HG03565 (cell line): ENCODE data around the gene EXOC6B.
A peak's percentile ranks its signal among the peaks of the same experiment; 100 is the strongest.

Experiments used
- ATAC-seq: cut with Tn5 transposase; IDR thresholded peaks from one replicate; pipeline ENCODE4 v1.9.1; 2021; ENCODE audit warnings: mild to moderate bottlenecking, moderate library complexity; ENCODE audit not compliant: unreplicated experiment

Gene EXOC6B

DNA sequence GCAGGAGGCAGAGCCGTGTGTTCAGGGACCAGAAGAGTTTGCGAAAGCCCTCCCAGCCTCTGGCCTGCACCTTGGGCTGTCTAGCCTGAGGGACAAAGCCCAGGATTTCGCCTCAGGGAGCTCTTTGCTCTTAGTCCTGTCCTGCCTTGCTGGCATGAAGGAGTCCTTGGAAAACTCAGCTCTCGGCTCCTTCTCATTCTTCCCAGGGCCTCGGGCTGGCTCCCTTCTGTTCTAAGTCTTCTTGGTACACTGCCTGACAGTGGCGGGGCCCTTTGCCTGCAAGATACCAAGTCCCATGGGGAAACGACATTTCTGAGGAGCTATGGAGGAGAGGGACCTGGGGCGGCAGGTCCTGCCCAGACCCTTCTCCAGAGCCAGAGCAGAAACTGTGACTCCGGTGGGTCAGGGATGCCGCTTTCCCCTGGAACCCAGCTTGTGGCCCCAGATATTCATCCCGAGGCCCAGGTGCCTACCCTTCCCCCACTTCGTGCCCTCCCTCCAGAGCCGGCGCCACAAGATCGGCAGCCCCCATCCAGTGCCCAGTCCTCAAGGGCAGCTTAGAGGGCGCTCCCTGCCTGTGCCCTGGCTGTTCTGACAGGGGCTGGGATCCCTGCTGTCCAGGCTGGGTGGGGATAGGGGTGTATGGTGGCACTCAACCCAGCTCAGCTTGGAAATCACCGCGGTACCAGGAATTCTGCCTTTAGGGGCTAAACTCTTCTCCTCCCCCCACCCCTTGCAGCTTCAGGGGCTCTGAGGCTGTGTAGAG is 672.6 kb downstream of the EXOC6B start:
- no peak for ATAC-seq

DNA sequence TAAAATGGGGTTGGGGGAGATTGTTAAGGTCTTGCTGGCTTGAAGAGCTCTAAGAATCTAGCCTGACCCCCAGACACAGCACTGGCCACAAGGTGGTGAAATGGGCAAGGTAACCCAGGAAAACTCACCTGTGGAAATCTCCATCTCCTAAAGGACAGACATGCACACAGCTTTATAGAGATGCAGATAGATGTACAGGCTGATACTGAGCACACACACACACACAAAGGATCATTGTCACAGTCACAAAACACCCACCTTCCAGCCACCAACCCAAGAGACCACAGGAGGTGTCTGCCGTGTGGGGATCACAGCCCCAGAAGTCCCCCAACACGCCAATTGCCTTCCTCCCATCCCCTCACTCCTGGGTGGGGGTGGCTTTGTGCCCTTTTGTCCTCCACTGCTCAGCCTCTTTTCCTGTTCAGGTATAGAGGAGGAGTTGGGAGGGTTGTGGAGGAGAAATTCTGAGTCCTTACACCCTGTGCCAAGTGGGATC is 674.9 kb downstream of the EXOC6B start:
- no peak for ATAC-seq

- ATAC-seq: peak; percentile 62
Measured at GRCh38 chr2:72150157-72150860, 675.5 kb downstream of the EXOC6B start.

- no peak for ATAC-seq
Measured at GRCh38 chr2:72149556-72150156, 676.2 kb downstream of the EXOC6B start.

DNA sequence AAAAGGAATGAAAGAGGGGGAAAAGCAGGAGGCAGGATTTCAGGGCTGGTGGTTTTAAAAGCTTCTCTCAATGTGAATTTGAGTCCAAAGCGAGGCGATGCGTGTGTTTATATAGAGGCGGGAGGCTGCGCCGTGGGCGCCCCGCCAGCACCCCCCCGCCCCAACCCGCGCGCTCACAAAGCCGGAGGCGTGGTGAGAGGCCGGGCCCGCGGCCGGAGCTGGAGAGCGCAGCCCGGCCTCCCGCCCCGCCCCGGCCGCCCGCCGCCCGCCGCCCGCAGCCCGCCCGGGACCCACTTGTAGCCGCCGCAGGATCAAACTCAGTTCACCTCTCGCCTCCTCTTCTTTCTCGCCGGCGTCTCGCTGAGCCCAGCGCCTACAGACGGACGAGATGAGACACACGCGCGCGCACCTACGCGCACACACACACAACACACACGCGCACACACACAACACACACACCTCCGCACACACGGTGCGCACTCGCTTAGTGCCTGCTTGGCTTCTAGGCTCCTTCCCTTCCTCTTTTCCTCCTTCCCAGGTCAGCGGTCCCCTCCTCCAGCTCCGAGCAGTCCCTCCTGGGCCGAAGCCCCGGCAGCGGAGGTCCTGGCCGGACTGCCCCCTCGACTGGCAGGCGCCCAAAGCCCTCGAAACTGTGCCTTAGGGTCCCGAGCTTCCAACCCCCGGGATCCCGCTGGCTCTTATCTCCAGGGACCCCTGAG is 676.8 kb downstream of the EXOC6B start:
- no peak for ATAC-seq

GRCh38 chr2:72148003-72148836 is 677.6 kb downstream of the EXOC6B start:
- no peak for ATAC-seq

- ATAC-seq: no peak
Measured at GRCh38 chr2:72147303-72147971, 678.4 kb downstream of the EXOC6B start, which contains the start of gene CYP26B1. CYP26B1 (minus strand) TSS chr2:72147862; CDS start chr2:72147834, 28 bp downstream.

DNA sequence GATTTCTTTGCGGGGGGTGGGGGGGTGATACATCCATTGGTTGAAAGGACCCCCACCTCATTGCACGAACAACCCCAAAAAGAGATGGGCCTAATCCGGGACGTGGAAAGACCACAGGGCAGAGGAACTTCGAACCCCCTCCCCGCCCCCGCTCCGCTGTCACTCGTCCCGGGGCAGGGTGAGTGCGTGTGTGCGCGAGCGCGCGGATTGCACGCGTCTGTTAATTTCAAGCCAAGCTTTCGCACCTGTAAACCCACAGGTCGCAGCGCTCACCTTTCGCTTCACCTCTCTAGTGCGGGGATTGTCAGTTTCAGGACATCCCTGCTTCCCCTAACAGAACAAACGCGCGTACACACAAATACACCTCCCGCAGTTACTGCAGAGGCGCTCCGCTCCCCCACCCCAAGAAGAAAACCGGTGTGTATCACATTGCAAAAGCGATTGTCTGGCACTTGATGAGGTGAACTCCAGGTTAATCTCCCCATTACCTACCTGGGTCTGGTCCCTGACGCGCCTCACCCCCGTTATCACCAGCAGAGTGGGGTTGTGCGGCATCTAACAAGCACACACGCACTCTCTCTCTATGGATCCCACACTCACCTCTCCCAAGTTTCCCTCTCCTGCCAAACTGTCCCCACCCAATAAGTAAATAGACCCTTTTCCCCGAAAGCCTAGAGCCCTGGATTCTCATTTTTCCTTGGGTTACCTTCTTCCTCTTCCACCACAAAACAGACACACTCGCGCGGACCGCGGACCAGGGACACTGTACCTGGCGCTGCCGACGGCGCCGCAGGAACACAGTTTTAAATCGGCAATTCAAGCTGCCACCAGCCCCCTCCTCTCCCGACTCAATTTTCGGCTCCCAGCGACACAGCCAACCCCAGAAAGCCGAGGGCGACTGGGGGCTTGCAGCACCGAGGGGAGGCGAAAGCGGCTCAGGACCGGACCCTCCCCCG is 679.2 kb downstream of the EXOC6B start:
- ATAC-seq: no peak

- no peak for ATAC-seq
Measured at GRCh38 chr2:72145658-72146329, 680.0 kb downstream of the EXOC6B start.

DNA sequence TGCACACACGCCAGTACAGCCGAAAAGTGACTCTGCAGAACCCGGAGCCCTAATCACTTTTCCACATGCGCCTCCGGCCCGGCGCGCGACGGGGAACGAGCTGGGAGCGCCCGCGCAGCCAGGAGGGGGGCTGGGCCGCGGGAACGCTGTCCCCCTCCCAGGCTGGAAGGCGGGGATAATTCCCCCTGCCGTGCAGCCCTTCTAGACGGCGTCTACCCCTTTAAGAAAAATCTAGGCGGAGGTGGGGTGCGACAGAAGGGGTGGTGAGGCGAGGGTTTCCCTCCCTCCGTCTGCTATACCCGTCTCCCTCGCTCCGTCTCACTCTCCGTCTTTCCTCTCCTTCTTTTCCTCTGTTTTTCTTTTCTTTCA is 680.6 kb downstream of the EXOC6B start:
- no peak for ATAC-seq

- no peak for ATAC-seq
Measured at GRCh38 chr2:72144632-72145288, 681.1 kb downstream of the EXOC6B start.

DNA sequence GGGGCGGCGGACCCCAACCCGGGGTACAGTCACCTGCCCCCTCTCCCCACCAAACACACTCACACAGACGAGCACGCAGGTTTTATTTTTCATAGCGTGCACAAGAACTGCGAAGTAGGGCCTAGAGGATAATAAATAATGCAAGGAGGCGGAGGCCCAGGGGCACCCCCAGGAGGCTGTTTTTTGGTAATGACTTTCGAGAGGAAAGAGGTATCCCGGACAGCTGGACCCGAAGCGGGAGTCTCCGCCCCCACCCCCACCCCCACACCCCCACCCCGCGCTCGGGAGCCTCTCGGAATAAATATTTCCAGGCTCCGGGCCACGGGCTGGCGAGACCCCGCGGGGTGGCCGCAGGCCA is 681.6 kb downstream of the EXOC6B start:
- no peak for ATAC-seq

DNA sequence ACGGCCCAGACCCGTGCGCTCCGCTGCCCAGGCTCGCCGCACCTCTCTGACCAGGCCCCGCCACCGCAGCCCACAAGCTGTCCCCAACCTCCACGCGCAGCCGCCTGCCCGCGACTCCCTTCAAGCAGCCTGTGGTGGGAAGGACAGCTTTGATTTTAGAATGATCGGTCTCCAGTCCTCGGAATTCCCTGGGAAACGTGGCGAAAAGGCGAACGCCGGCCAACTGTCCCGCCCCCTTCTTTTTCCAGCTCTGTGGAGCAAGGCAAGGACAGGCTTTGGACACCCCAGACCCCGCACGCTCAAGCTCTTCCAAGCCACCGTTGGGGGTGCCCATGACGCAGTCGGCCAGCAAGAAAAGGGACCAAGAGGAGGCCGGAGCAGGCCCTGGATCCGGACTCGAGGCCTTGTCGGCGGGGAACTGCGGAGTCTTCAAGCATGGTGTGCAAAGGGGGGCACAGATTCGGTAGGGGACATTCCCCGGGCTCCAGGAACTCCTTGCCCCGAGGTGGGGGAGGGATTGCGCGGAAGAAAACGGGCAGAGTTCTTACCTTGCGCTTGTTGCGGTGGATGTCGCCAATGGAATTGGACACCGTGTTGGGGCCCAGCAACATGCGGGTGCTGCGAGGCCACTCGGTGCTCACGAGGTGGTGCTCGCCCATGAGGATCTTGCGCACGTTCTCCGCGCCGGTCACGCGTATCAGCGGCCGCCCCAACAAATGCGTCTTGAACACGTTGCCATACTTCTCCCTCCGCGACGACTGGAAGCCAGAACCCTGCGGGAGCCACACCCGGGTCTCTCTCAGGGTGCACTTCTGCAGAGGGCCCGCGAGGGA is 682.2 kb downstream of the EXOC6B start:
- ATAC-seq: no peak

DNA sequence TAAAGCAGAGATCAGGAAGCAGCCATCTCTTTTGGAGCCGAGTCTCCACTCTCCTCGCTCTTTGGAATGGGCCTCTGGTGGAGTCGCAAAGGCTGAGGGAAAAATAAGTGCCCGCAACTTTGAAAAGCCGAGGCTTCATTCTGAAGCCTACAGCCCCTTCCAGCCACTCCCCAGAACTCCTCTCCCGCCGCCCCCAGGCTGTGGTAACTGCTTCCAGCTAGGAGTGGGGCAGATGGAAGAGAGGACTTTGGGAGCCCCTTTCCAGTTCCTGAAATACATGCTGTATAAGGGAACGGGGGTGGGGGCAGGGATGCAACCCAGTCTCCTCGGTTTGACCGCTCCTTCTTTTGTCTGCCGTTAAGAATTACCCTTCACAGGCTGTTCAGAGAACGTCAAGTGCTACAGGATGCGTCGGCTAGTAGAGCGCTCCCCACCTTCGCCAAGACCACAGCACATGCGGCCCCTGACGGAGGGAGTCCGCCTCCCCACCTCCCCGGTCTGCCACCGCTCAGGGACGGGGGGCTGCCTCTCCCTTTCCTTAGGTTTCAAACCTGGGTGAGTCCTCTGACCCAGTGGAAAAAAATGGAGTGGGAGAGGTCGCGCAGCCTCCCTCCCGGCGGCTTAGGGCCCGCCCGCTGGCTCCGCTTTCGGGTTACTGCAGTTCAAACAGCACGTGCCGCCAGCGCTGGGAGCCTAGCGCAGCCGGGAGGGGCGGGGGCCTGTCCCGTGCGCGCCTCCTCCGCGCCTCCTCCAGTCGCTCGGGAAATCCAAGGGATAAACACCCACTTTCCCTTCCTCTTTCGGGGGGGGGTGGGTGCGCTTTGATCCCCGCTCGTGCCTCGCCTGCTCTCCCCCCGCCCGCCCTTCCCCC is 683.0 kb downstream of the EXOC6B start:
- ATAC-seq: no peak

DNA sequence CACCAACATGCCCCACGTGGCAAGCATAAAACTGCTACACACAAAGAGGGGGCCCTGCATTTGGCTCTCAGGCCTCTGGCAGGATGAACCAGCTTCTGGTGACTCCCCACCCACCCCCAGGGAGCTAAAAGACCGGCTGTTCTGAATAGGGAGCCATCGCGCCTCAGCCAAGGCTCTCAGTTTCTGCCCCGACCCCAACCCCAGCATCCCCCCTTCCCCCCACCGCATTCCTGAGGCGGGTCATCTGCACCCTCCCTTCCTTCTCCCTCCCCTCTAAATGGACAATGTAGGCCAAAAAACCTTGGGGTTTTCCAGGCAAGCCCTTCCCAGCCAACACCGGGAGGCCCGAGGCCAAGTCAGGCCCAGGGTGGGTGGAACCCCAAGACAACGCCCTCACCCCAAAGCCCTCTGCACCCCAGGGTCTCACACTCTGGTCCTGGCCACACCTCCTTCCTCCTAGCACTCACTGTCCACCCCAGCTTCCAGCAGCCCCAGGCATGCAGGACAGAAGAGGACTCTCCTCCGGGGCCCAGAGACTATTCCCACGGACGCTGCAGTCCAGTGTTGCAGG is 683.9 kb downstream of the EXOC6B start:
- no peak for ATAC-seq
